Measurements from ENCODE around the gene RPS6KA2. TPM values are rescaled to one million over a fixed set of nuclear protein-coding genes. Genes with fewer than 3 reads are reported as not detected.

The RPS6KA2 gene
- polyA plus RNA-seq, 1 donor = 25.9 TPM

GRCh38 chr6:166465671-166466087 is 161.4 kb downstream of the RPS6KA2 start:
- DNase-seq = peak; percentile 76

- no peak for DNase-seq
Observed at GRCh38 chr6:166465003-166465399, 162.1 kb downstream of the RPS6KA2 start.

GRCh38 chr6:166464068-166465002 is 162.7 kb downstream of the RPS6KA2 start:
- DNase-seq = no peak

GRCh38 chr6:166463359-166464067 is 163.5 kb downstream of the RPS6KA2 start:
- peak; percentile 32 for DNase-seq

- DNase-seq = no peak
Observed at GRCh38 chr6:166462461-166463135, 164.5 kb downstream of the RPS6KA2 start.

GRCh38 chr6:166461821-166462460 is 165.1 kb downstream of the RPS6KA2 start:
- no peak for DNase-seq

- DNase-seq = no peak
Observed at GRCh38 chr6:166460473-166461437, 166.3 kb downstream of the RPS6KA2 start.

GRCh38 chr6:166459906-166460305 is 167.1 kb downstream of the RPS6KA2 start:
- no peak for DNase-seq

- no peak for DNase-seq
Observed at GRCh38 chr6:166459272-166459671, 167.8 kb downstream of the RPS6KA2 start.

- no peak for DNase-seq
Observed at GRCh38 chr6:166456395-166457156, 170.5 kb downstream of the RPS6KA2 start.

- DNase-seq = no peak
Observed at GRCh38 chr6:166454692-166455515, 172.1 kb downstream of the RPS6KA2 start.

- DNase-seq = no peak
Observed at GRCh38 chr6:166453651-166454050, 173.4 kb downstream of the RPS6KA2 start.

- DNase-seq = no peak
Observed at GRCh38 chr6:166450167-166450873, 176.7 kb downstream of the RPS6KA2 start.

GRCh38 chr6:166449641-166450040 is 177.4 kb downstream of the RPS6KA2 start:
- no peak for DNase-seq

- DNase-seq = no peak
Observed at GRCh38 chr6:166449036-166449435, 178.0 kb downstream of the RPS6KA2 start.

GRCh38 chr6:166448432-166448831 is 178.6 kb downstream of the RPS6KA2 start:
- DNase-seq = no peak

- no peak for DNase-seq
Observed at GRCh38 chr6:166446567-166447065, 180.4 kb downstream of the RPS6KA2 start.

GRCh38 chr6:166446146-166446545 is 180.9 kb downstream of the RPS6KA2 start:
- no peak for DNase-seq

GRCh38 chr6:166444446-166444845 is 182.6 kb downstream of the RPS6KA2 start:
- no peak for DNase-seq

Measured in hindlimb muscle (tissue), 1 donor.